Measurements from ENCODE around the gene JAKMIP1.

JAKMIP1 gene

DNA sequence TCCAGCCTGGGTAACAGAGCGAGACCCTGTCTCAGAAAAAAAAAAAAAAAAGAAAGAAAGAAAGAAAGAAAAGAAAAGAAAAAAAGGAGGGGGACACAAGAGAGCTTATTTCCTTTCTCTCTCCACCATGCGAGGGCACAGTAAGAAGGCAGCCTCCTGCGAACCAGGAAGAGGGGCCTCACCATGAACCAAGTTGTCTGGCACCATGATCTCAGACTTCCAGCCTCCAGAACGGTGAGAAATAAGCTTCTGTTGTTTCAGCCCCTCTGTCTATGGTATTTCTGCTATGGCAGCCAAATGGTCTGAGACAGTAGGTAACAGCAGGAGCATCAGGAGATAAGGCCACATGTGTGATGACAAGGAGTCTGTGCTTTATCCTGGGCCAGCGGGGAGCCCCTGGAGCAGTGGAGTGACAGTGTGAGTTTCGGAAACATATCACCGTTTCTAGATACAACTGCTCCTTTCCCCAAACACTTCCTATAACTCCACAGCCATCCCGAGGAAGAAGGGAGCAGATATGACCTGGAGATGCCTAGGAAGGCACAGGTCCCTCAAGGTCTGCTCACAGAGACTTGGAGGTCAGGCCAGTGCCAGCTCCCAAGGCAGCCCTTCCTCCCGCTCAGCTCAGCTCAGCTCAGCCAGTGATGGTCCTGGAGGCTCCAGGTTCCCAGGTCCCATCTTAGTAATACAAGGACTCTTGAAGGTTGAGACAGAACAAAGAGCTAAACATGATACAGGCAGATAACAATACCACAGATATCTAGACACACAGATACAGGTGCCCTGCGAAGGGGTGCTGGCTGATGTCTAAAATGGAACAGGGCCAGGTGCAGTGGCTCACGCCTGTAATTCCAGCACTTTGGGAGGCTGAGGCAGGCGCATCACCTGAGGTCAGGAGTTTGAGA, 17.7 kb downstream of the JAKMIP1 start:
- TF ChIP-seq TAF1 (IDR thresholded peaks at IDR 0.05; ENCODE audit: low read depth) (no peak), TEAD4 (IDR thresholded peaks at IDR 0.05) (no peak), EGR1 (IDR thresholded peaks at IDR 0.05) (no peak), YY1 (IDR thresholded peaks at IDR 0.05; ENCODE audit: low read depth) (no peak)
- TF ChIP-seq, protein P1, sequence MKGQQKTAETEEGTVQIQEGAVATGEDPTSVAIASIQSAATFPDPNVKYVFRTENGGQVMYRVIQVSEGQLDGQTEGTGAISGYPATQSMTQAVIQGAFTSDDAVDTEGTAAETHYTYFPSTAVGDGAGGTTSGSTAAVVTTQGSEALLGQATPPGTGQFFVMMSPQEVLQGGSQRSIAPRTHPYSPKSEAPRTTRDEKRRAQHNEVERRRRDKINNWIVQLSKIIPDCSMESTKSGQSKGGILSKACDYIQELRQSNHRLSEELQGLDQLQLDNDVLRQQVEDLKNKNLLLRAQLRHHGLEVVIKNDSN (IDR thresholded peaks at IDR 0.05) = no peak
- TF ChIP-seq, protein P2, sequence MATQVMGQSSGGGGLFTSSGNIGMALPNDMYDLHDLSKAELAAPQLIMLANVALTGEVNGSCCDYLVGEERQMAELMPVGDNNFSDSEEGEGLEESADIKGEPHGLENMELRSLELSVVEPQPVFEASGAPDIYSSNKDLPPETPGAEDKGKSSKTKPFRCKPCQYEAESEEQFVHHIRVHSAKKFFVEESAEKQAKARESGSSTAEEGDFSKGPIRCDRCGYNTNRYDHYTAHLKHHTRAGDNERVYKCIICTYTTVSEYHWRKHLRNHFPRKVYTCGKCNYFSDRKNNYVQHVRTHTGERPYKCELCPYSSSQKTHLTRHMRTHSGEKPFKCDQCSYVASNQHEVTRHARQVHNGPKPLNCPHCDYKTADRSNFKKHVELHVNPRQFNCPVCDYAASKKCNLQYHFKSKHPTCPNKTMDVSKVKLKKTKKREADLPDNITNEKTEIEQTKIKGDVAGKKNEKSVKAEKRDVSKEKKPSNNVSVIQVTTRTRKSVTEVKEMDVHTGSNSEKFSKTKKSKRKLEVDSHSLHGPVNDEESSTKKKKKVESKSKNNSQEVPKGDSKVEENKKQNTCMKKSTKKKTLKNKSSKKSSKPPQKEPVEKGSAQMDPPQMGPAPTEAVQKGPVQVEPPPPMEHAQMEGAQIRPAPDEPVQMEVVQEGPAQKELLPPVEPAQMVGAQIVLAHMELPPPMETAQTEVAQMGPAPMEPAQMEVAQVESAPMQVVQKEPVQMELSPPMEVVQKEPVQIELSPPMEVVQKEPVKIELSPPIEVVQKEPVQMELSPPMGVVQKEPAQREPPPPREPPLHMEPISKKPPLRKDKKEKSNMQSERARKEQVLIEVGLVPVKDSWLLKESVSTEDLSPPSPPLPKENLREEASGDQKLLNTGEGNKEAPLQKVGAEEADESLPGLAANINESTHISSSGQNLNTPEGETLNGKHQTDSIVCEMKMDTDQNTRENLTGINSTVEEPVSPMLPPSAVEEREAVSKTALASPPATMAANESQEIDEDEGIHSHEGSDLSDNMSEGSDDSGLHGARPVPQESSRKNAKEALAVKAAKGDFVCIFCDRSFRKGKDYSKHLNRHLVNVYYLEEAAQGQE (IDR thresholded peaks at IDR 0.05; ENCODE audit: low read depth) = no peak

DNA sequence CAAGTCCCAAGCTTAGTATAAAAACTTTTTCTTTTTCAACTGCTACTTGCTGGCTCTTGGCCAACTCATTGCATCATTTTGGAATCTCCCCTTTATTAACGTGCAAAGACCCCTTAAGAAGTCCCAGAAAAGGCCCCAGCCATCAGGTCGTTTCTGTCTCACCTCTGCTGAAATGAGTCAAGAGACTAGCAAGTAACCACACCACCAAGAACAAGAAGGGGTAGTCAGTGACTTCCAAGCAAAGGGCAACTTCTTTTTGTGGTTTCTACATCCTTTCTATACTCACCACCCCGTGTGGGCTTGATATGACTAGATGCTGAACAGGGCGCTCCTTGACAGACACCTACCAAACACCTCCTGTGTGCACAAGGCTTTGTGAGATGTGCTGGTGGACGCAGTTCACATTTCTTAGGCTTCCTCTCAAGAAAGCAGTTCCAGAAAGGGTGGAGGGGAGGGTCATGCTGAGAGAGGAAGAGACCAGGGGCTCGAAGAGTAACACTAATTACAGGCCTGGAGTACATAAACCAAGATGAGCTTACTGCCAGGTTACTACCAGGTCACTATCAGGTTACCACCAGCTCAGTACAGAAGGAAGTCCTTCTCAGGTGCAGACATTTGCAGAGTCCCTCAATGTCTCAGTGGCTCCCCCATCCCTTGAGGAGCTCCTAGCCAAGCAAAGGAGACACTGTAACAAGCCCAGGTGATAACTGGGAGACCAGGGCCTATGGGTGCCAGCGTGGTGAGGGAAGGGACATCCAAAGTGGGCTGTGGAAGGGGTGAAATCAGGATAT, 19.3 kb downstream of the JAKMIP1 start:
- TF ChIP-seq CEBPB (IDR thresholded peaks at IDR 0.05) = no peak
- TF ChIP-seq YY1 (IDR thresholded peaks at IDR 0.05; ENCODE audit: low read depth) = no peak
- TF ChIP-seq, protein P1 (IDR thresholded peaks at IDR 0.05) = no peak
- no peak for TF ChIP-seq EGR1 (IDR thresholded peaks at IDR 0.05)
- TF ChIP-seq, protein P2 (IDR thresholded peaks at IDR 0.05; ENCODE audit: low read depth) = no peak
- no peak for TF ChIP-seq EP300 (IDR thresholded peaks at IDR 0.05; ENCODE audit: borderline replicate concordance)
- TF ChIP-seq TCF12 (IDR thresholded peaks at IDR 0.05; ENCODE audit: low read depth) = no peak

DNA sequence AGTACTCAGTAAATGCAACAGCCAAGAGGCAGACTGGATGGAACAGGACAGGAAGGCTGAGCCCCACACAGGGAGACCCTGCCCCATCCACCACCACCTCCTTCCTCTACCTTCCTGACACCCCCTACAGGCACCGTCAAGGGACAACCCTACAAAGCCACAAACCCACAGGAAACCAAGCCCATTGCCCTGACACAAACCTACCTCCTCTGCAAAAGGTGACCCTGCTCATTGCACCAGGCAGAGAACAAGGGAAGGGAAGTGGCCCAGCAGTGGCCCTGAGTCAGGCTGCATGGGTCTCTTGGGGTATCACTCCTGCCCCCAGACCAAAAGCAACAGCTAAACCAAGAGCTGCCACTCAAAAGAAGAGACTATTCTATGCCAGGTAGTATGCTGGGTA, 21.0 kb downstream of the JAKMIP1 start:
- no peak for TF ChIP-seq TAF1 (IDR thresholded peaks at IDR 0.05; ENCODE audit: low read depth)
- no peak for TF ChIP-seq CEBPB (IDR thresholded peaks at IDR 0.05)
- TF ChIP-seq, protein P3, sequence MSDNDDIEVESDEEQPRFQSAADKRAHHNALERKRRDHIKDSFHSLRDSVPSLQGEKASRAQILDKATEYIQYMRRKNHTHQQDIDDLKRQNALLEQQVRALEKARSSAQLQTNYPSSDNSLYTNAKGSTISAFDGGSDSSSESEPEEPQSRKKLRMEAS (IDR thresholded peaks at IDR 0.05) = no peak
- TF ChIP-seq, protein P1 (IDR thresholded peaks at IDR 0.05) = no peak
- TF ChIP-seq ZBTB7A (IDR thresholded peaks at IDR 0.05; ENCODE audit: low read depth) = no peak
- no peak for TF ChIP-seq YY1 (IDR thresholded peaks at IDR 0.05; ENCODE audit: low read depth)
- no peak for TF ChIP-seq EP300 (IDR thresholded peaks at IDR 0.05; ENCODE audit: borderline replicate concordance)
- TF ChIP-seq CREB1 (IDR thresholded peaks at IDR 0.05; ENCODE audit: low read depth) = no peak
- TF ChIP-seq RAD21 (IDR thresholded peaks at IDR 0.05; ENCODE audit: low read depth) = no peak
- TF ChIP-seq, protein P2 (IDR thresholded peaks at IDR 0.05; ENCODE audit: low read depth) = no peak
- no peak for TF ChIP-seq FOXM1 (IDR thresholded peaks at IDR 0.05; ENCODE audit: borderline replicate concordance, low read depth)
- TF ChIP-seq TEAD4 (IDR thresholded peaks at IDR 0.05) = no peak
- TF ChIP-seq NFIC (IDR thresholded peaks at IDR 0.05) = no peak
- no peak for TF ChIP-seq EGR1 (IDR thresholded peaks at IDR 0.05)
- TF ChIP-seq TCF12 (IDR thresholded peaks at IDR 0.05; ENCODE audit: low read depth) = no peak

DNA sequence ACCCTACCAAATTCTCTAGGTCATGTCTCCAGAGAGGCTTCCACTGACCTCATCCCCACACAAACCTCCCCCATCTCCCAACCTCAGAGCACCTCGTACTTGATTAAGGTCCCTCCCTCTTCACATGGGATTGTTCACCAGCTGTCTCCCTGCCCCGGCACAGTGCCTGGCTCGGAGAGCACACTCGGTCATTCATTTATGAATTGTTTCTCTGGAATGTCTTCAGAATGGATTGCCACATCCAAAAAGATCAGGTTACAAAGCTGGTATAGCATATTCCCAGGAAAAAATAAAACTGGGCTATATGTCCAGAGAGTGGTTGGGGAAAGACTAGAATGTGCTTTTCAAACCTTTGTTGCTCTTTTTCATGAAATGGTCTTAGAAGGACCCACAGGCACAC, 21.6 kb downstream of the JAKMIP1 start:
- TF ChIP-seq EP300 (IDR thresholded peaks at IDR 0.05; ENCODE audit: borderline replicate concordance) (no peak), TCF12 (IDR thresholded peaks at IDR 0.05; ENCODE audit: low read depth) (no peak), CEBPB (IDR thresholded peaks at IDR 0.05) (no peak), TAF1 (IDR thresholded peaks at IDR 0.05; ENCODE audit: low read depth) (no peak), YY1 (IDR thresholded peaks at IDR 0.05; ENCODE audit: low read depth) (no peak), RAD21 (IDR thresholded peaks at IDR 0.05; ENCODE audit: low read depth) (no peak)
- TF ChIP-seq, protein P3 (IDR thresholded peaks at IDR 0.05) = no peak
- TF ChIP-seq, protein P2 (IDR thresholded peaks at IDR 0.05; ENCODE audit: low read depth) = no peak
